OCI-LY1 (cell line): ENCODE measurements around the gene GLG1.
A peak's percentile ranks its signal among the peaks of the same experiment; 100 is the strongest.

ENCODE experiments used
- H2AFZ ChIP-seq: fragments of 200-600 bp; sonication (generic), shearing (Covaris generic); 2 replicates; pipeline ENCODE4 v1.6.0; 2014; ENCODE audit warnings: antibody characterized with exemption, mild to moderate bottlenecking, low read length
- H3F3A ChIP-seq: fragments of 200-600 bp; sonication (generic), shearing (Covaris generic); 2 replicates; pipeline ENCODE4 v1.6.0; 2014; ENCODE audit warnings: mild to moderate bottlenecking, antibody characterized with exemption, low read length, moderate library complexity; ENCODE audit not compliant: insufficient read depth
- H3K27ac ChIP-seq: fragments of 200-600 bp; sonication (generic); 2 replicates; pipeline ENCODE4 v1.5.1; 2014; ENCODE audit warnings: low read length, mixed run types, mild to moderate bottlenecking, low read depth; ENCODE audit not compliant: poor library complexity, severe bottlenecking
- H3K27me3 ChIP-seq: fragments of 200-600 bp; sonication (generic); 2 replicates; pipeline ENCODE4 v1.6.0; 2014; ENCODE audit warnings: antibody characterized with exemption, mild to moderate bottlenecking, low read length, moderate library complexity; ENCODE audit not compliant: insufficient read depth
- H3K36me3 ChIP-seq: fragments of 200-600 bp; sonication (generic); 2 replicates; pipeline ENCODE4 v1.6.1; 2014; ENCODE audit warnings: mild to moderate bottlenecking, antibody characterized with exemption, low read length, moderate library complexity, mixed read lengths; ENCODE audit not compliant: insufficient read depth
- H3K4me1 ChIP-seq: fragments of 200-600 bp; sonication (generic); 2 replicates; pipeline ENCODE4 v1.5.1; 2014; ENCODE audit warnings: mild to moderate bottlenecking, low read length, moderate library complexity; ENCODE audit not compliant: insufficient read depth, severe bottlenecking
- H3K4me2 ChIP-seq: fragments of 200-600 bp; sonication (generic), shearing (Covaris generic); 2 replicates; pipeline ENCODE4 v1.6.1; 2014; ENCODE audit warnings: low read length
- H3K4me3 ChIP-seq: fragments of 200-600 bp; sonication (generic); 2 replicates; pipeline ENCODE4 v1.5.1; 2014; ENCODE audit warnings: low read length, low read depth, mild to moderate bottlenecking, mixed read lengths; ENCODE audit not compliant: poor library complexity, severe bottlenecking
- H3K79me2 ChIP-seq: fragments of 200-600 bp; shearing (Covaris generic); 2 replicates; pipeline ENCODE4 v1.6.1; 2016; ENCODE audit warnings: mixed run types, low read length, mixed read lengths; ENCODE audit not compliant: insufficient read depth
- H3K9ac ChIP-seq: fragments of 200-600 bp; sonication (generic), shearing (Covaris generic); 2 replicates; pipeline ENCODE4 v1.6.1; 2014; ENCODE audit warnings: mild to moderate bottlenecking, low read length, mixed read lengths
- H3K9me2 ChIP-seq: fragments of 200-600 bp; sonication (generic), shearing (Covaris generic); 2 replicates; pipeline ENCODE4 v1.6.1; 2014; ENCODE audit warnings: low read depth, mild to moderate bottlenecking, low read length, mixed read lengths
- H3K9me3 ChIP-seq: fragments of 200-600 bp; shearing (Covaris generic); 2 replicates; pipeline ENCODE4 v1.6.1; 2014; ENCODE audit warnings: low read length, mixed read lengths
- H4K20me1 ChIP-seq: fragments of 200-600 bp; sonication (generic), shearing (Covaris generic); 2 replicates; pipeline ENCODE4 v1.6.0; 2016; ENCODE audit warnings: mild to moderate bottlenecking, low read length; ENCODE audit not compliant: insufficient read depth
- CTCF ChIP-seq: fragments of 200-600 bp; sonication (generic), shearing (Covaris generic); IDR thresholded peaks from 2 replicates; pipeline ENCODE4 v1.5.1; 2017; ENCODE audit warnings: mild to moderate bottlenecking, antibody characterized with exemption, low read length, moderate library complexity, mixed read lengths
- EZH2 ChIP-seq: fragments of 200-600 bp; sonication (generic), shearing (Covaris generic); IDR thresholded peaks from 2 replicates; pipeline ENCODE4 v1.8.0; 2017; ENCODE audit warnings: borderline replicate concordance, mixed run types, mild to moderate bottlenecking, antibody characterized with exemption, low read length, moderate library complexity, mixed read lengths

The GLG1 gene

GRCh38 chr16:74623214-74623838, 16.4 kb upstream of the GLG1 start:
- no peaks in the 10 kb centered on the region for H3F3A ChIP-seq
- no peaks in the 10 kb centered on the region for H3K9me3 ChIP-seq
- no peaks in the 10 kb centered on the region for H3K79me2 ChIP-seq
- H3K36me3 ChIP-seq: peaks cover 88% of the 10 kb centered on the region
- H3K27ac ChIP-seq: no peak overlapping the region
- H4K20me1 ChIP-seq: no peaks in the 10 kb centered on the region
- H3K9ac ChIP-seq: no peak overlapping the region
- no peak overlapping the region for H2AFZ ChIP-seq
- no peak overlapping the region for H3K4me3 ChIP-seq
- peak; percentile 73 for TF ChIP-seq CTCF
- TF ChIP-seq EZH2: no peak
- no peaks in the 10 kb centered on the region for H3K4me1 ChIP-seq
- H3K9me2 ChIP-seq: no peaks in the 10 kb centered on the region
- H3K27me3 ChIP-seq: no peaks in the 10 kb centered on the region
- no peak overlapping the region for H3K4me2 ChIP-seq

GRCh38 chr16:74622005-74622404, 15.1 kb upstream of the GLG1 start:
- H4K20me1 ChIP-seq: no peaks in the 10 kb centered on the region

GRCh38 chr16:74617206-74617788, 10.4 kb upstream of the GLG1 start:
- Histone ChIP-seq H3K4me1 (no peaks in the 10 kb centered on the region), H3K27ac (no peak overlapping the region), H3F3A (no peaks in the 10 kb centered on the region), H3K27me3 (no peaks in the 10 kb centered on the region), H3K36me3 (peaks cover 29% of the 10 kb centered on the region), H3K4me2 (no peak overlapping the region), H3K79me2 (no peaks in the 10 kb centered on the region), H3K9me2 (no peaks in the 10 kb centered on the region), H4K20me1 (no peaks in the 10 kb centered on the region), H3K9me3 (no peaks in the 10 kb centered on the region), H3K9ac (no peak overlapping the region), H3K4me3 (no peak overlapping the region), H2AFZ (no peak overlapping the region)
- TF ChIP-seq EZH2: no peak

More at GRCh38 chr16:74622005-74622404, 15.1 kb upstream of the GLG1 start:
- Histone ChIP-seq H3K9ac (no peak overlapping the region), H3K4me3 (no peak overlapping the region), H3K79me2 (no peaks in the 10 kb centered on the region), H3K36me3 (peaks cover 75% of the 10 kb centered on the region), H2AFZ (no peak overlapping the region), H3K9me3 (no peaks in the 10 kb centered on the region), H3K27ac (no peak overlapping the region), H3K4me2 (no peak overlapping the region), H3F3A (no peaks in the 10 kb centered on the region), H3K4me1 (no peaks in the 10 kb centered on the region), H3K9me2 (no peaks in the 10 kb centered on the region), H3K27me3 (no peaks in the 10 kb centered on the region)
- TF ChIP-seq CTCF (no peak), EZH2 (no peak)

- TF ChIP-seq CTCF (no peak), EZH2 (no peak)
- no peak overlapping the region for H3K27ac ChIP-seq
- peaks cover 5% of the 10 kb centered on the region for H3K4me1 ChIP-seq
- no peaks in the 10 kb centered on the region for H3F3A ChIP-seq
- no peaks in the 10 kb centered on the region for H3K27me3 ChIP-seq
- H3K4me3 ChIP-seq: no peak overlapping the region
- H4K20me1 ChIP-seq: no peaks in the 10 kb centered on the region
- no peaks in the 10 kb centered on the region for H3K36me3 ChIP-seq
- no peaks in the 10 kb centered on the region for H3K9me3 ChIP-seq
- H3K9me2 ChIP-seq: no peaks in the 10 kb centered on the region
- no peak overlapping the region for H3K9ac ChIP-seq
- H2AFZ ChIP-seq: no peak overlapping the region
- no peaks in the 10 kb centered on the region; the same call in 1 of the 2 replicates for H3K79me2 ChIP-seq
- no peak overlapping the region for H3K4me2 ChIP-seq
These were observed 4.8 kb upstream of the GLG1 start for GRCh38 chr16:74611721-74612120.
